ENCODE measurements around the gene STRADA. TPM values are rescaled to one million over a fixed set of nuclear protein-coding genes. Genes with fewer than 3 reads are reported as not detected.

Gene STRADA
- total and polyA plus RNA-seq, 9 of the 15 experiments (the other 6 are each of a cell fraction or from before 2014, with no cell fraction given) = 6.6 to 33.0 (median 20.5) TPM

DNA sequence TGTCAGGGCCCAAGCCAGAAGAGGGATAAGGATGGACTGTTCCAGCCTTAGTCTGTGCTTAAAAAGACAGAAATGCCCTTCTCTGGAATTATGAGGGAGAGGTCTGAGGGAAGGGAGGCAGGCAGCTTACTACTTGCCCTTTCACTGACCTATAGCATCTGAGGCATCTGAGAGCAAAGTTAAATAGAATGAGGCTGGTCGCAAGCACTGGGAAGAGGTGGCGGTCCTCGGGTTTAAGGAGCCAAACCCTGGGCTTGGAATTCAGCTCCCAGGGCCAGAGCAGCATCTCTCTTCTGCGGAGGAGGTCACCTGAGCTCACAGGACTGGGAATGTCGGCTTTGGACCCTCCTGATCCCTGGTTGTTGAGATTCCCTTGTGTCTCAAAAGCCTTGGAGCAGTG, 38.6 kb downstream of the STRADA start:
- no peaks in the 10 kb centered on the region for H3K27me3 ChIP-seq (ENCODE audit: control insufficient read depth in 2 of 2, insufficient read depth in 2 of 2, low read length in 2 of 2)
- intact Hi-C loops (cut with micrococcal nuclease) (no loop called here), in situ Hi-C loops (cut with MboI) (no loop called here)
- peaks cover 8% of the 10 kb centered on the region; the same call in 1 of the 3 replicates for H3K36me3 ChIP-seq (ENCODE audit: control insufficient read depth, insufficient read depth, low read length)
- H3K9ac ChIP-seq (ENCODE audit: insufficient read depth in 1 of 2, low read depth in 2 of 2, low read length in 2 of 2) = no peak overlapping the region
- CTCF ChIA-PET (ENCODE audit: low intra/inter-chr PET ratio) = no interaction called here
- H3K9me3 ChIP-seq (replicated peaks; ENCODE audit: control insufficient read depth, insufficient read depth, low read depth, low read length) = no peaks in the 10 kb centered on the region
- BruUV-seq (replicated peaks) = TSS peak; percentile 52
- no peak overlapping the region for H3K4me3 ChIP-seq
- no peaks in the 10 kb centered on the region for H3K9me1 ChIP-seq (ENCODE audit: control insufficient read depth, insufficient read depth, low read length)
- H4K20me1 ChIP-seq (replicated peaks; ENCODE audit: control insufficient read depth, insufficient read depth, low read length) = no peaks in the 10 kb centered on the region
- ATAC-seq (no peak), DNase-seq (ENCODE audit: extremely low read depth in 1 of 4, low spot score in 3 of 4) (no peak), FAIRE-seq (no peak)
- POLR2A ChIA-PET = interaction anchor here (0.6 kb wide), 1 partner anchor 27 kb away, joined by 3 read pairs; no protein-coding TSS in a partner anchor
- 74% methylated on average over 5 of the region's 5 CpGs for WGBS (ENCODE audit: insufficient coverage, low coverage, missing lambda C conversion rate)
- peaks cover 0 to 35% of the 10 kb centered on the region in 2 experiments; a peak in 2 of 5 replicates for H3K4me1 ChIP-seq (replicated peaks in 1 of 2; ENCODE audit: control insufficient read depth in 2 of 2, insufficient read depth in 2 of 2, low read length in 2 of 2)
- no peak overlapping the region for H3K27ac ChIP-seq (ENCODE audit: extremely low read depth, low read depth, low read length)
- H3K79me2 ChIP-seq (ENCODE audit: control insufficient read depth, insufficient read depth, low read length) = no peaks in the 10 kb centered on the region
- no peak overlapping the region for H3K4me2 ChIP-seq (ENCODE audit: insufficient read depth, low read length)
- H2AFZ ChIP-seq (ENCODE audit: low read depth, low read length) = no peak overlapping the region
- TF ChIP-seq BRF1 (IDR thresholded peaks at IDR 0.05; ENCODE audit: borderline replicate concordance, extremely low read depth, insufficient read length) (no peak), ESRRA (IDR thresholded peaks at IDR 0.05; ENCODE audit: borderline replicate concordance, low read depth) (no peak), NR1H2 (CRISPR knock-in tag; IDR thresholded peaks at IDR 0.05) (no peak), SIX5 (IDR thresholded peaks at IDR 0.05; ENCODE audit: borderline replicate concordance in 1 of 2, insufficient read depth in 1 of 2, low read depth in 1 of 2, low read length in 2 of 2) (no peak), KLF16 (IDR thresholded peaks at IDR 0.05) (no peak), SMARCA4 (IDR thresholded peaks at IDR 0.05) (no peak), ZNF644 (tag; IDR thresholded peaks at IDR 0.05; ENCODE audit: low read depth) (no peak)
- TF ChIP-seq, protein P1, sequence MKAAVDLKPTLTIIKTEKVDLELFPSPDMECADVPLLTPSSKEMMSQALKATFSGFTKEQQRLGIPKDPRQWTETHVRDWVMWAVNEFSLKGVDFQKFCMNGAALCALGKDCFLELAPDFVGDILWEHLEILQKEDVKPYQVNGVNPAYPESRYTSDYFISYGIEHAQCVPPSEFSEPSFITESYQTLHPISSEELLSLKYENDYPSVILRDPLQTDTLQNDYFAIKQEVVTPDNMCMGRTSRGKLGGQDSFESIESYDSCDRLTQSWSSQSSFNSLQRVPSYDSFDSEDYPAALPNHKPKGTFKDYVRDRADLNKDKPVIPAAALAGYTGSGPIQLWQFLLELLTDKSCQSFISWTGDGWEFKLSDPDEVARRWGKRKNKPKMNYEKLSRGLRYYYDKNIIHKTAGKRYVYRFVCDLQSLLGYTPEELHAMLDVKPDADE (conservative IDR thresholded peaks at IDR 0.05; ENCODE audit: control insufficient read depth, low read depth, low read length) = no peak
- TF ChIP-seq, protein P2, sequence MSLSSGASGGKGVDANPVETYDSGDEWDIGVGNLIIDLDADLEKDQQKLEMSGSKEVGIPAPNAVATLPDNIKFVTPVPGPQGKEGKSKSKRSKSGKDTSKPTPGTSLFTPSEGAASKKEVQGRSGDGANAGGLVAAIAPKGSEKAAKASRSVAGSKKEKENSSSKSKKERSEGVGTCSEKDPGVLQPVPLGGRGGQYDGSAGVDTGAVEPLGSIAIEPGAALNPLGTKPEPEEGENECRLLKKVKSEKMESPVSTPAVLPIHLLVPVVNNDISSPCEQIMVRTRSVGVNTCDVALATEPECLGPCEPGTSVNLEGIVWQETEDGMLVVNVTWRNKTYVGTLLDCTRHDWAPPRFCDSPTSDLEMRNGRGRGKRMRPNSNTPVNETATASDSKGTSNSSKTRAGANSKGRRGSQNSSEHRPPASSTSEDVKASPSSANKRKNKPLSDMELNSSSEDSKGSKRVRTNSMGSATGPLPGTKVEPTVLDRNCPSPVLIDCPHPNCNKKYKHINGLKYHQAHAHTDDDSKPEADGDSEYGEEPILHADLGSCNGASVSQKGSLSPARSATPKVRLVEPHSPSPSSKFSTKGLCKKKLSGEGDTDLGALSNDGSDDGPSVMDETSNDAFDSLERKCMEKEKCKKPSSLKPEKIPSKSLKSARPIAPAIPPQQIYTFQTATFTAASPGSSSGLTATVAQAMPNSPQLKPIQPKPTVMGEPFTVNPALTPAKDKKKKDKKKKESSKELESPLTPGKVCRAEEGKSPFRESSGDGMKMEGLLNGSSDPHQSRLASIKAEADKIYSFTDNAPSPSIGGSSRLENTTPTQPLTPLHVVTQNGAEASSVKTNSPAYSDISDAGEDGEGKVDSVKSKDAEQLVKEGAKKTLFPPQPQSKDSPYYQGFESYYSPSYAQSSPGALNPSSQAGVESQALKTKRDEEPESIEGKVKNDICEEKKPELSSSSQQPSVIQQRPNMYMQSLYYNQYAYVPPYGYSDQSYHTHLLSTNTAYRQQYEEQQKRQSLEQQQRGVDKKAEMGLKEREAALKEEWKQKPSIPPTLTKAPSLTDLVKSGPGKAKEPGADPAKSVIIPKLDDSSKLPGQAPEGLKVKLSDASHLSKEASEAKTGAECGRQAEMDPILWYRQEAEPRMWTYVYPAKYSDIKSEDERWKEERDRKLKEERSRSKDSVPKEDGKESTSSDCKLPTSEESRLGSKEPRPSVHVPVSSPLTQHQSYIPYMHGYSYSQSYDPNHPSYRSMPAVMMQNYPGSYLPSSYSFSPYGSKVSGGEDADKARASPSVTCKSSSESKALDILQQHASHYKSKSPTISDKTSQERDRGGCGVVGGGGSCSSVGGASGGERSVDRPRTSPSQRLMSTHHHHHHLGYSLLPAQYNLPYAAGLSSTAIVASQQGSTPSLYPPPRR (CRISPR knock-in tag; IDR thresholded peaks at IDR 0.05; ENCODE audit: borderline replicate concordance) = no peak
- TF ChIP-seq, protein P3, sequence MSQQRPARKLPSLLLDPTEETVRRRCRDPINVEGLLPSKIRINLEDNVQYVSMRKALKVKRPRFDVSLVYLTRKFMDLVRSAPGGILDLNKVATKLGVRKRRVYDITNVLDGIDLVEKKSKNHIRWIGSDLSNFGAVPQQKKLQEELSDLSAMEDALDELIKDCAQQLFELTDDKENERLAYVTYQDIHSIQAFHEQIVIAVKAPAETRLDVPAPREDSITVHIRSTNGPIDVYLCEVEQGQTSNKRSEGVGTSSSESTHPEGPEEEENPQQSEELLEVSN (IDR thresholded peaks at IDR 0.05; ENCODE audit: borderline replicate concordance in 1 of 2, extremely low read depth in 1 of 2, insufficient read depth in 1 of 2, insufficient read length in 1 of 2, low read depth in 1 of 2, low read length in 1 of 2, poor library complexity in 1 of 2, severe bottlenecking in 1 of 2) = no peak
- TF ChIP-seq, protein P4, sequence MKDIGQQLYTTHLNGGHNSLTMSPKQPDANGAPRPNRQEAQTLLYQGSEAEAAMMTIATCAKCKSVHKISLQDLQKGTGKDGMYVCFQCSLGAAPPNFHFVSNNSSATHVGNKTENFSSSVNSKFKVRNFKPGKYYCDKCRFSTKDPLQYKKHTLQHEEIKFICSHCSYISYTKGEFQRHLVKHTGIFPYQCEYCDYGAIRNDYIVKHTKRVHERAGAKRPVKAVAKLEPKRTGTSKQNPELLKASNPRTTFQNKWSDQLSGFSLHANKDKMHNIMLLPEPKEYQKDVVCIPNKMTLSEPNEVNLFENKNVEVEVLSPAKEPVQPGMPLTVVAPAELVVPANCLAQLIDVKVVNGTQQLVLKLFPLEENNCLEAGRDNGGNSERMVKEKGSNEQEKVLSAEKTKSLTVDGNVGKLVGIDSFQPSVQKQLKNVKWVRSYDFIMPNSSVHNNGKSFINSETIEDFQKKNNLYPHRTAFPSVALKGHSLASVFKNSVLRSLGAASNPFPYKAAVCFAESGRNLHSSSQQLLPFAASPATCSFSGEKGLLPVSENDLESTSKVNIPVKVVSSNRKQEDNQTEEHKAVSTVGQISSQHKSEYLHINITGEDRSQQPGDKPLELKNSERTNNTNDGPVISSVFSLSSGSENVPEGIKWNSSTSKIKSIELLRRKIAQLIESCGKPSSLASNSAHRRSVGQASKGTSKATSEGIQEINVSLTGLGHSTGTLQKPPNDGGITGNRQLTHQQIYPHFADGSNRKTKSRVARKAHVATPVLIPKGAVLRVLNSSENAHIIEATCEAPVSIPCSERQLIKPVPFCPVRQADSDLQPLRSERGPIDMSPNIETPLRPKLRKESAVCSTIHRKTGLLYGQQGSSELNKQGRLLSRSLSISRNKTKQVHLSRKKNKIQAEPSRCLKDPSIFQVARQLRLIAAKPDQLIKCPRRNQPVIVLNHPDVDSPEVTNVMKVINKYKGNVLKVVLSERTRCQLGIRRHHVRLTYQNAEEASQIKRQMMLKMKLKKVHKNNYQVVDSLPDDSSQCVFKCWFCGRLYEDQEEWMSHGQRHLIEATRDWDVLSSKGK (CRISPR knock-in tag; IDR thresholded peaks at IDR 0.05) = no peak

All from K562 (cell line).